ENCODE measurements around the gene PIP.

Gene PIP

GRCh38 chr7:143183024-143183423 lies 51.1 kb downstream of the PIP start, which contains the start of gene TAS2R39:
Gene TAS2R39 (plus strand): TSS chr7:143183419. CDS start chr7:143183419, 0 bp downstream.
- TF ChIP-seq ZFX (IDR thresholded peaks at IDR 0.05) (no peak), CTCF (conservative IDR thresholded peaks at IDR 0.05) (no peak)

DNA sequence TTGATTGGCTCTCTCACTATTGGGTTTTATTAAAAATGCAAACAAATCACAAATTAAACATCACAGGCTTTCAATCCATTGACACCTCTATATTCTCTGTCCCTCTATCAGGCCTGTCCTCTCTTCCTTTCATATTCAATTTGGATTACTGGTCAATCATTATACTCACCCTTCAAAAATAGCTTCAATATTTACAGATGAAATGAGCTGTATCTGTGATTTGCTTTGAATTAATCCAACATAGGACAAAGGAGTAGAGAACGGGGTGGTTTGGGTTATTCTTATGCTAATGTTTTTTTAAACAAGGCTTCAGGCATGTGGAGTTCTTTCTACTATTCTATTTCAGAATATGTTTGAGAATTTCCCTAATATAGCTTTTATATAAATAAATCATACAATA lies 53.7 kb downstream of the PIP start:
- no peak overlapping the region for H3K27ac ChIP-seq
- TF ChIP-seq ZFX (IDR thresholded peaks at IDR 0.05) (no peak), CTCF (conservative IDR thresholded peaks at IDR 0.05) (no peak)

More at GRCh38 chr7:143183024-143183423, 51.1 kb downstream of the PIP start, which contains the start of gene TAS2R39:
- H3K27ac ChIP-seq: no peak within 1 kb of the TSS

- TF ChIP-seq CTCF (conservative IDR thresholded peaks at IDR 0.05) (no peak), ZFX (IDR thresholded peaks at IDR 0.05) (no peak)
- no peak overlapping the region for H3K27ac ChIP-seq
Measured at GRCh38 chr7:143188994-143189393, 57.1 kb downstream of the PIP start.

Measured in C4-2B (cell line).